ENCODE data around the gene TMEM214. TPM values are rescaled to one million over a fixed set of nuclear protein-coding genes. Genes with fewer than 3 reads are reported as not detected.
"Not testable (repeated sequence)": the region's sequence is repeated elsewhere in the genome, so short reads cannot be mapped to it uniquely, and the experiment has no call there.

TMEM214 gene
- total RNA-seq, 1 experiment from 2014 or later = 85.0 TPM

DNA sequence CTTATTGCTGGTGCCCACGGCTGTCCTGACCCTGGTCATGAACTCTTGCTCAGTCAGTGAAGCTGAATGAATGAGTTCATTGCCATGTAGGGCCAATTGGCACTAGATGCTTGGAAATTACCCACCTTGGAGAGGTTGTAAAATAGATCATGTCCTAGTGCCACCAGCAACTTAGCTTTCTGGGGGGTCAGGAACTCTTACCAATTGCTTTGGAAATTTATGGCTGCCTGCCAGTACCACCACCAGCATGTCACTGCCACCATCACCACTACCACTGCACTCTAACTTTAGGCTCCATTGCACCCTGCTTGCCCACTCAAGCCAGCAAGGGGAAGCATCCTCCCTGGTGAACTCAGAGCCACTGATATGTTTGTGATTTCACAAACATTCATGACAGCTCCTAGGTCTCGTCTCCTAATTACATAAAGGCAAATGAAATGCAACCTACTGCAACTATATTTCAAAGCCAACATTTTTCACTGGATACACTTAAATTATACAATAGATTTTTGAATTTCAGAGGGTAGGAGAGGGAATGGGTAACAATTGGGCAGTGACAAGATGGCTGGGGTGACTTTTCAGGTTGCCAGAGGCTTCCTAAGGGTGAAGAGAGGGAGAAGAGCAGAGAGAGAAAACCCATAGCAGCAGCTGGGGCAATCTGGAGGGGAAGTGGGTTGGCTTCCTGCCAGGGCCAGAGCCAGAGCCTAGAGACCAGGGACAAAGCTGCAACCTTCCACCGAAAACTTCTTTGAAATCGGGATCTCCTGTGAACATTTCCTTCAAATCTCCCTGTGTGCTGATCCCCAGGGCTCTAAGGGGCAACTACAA is 42.2 kb downstream of the TMEM214 start:
- TF ChIP-seq, protein P1, sequence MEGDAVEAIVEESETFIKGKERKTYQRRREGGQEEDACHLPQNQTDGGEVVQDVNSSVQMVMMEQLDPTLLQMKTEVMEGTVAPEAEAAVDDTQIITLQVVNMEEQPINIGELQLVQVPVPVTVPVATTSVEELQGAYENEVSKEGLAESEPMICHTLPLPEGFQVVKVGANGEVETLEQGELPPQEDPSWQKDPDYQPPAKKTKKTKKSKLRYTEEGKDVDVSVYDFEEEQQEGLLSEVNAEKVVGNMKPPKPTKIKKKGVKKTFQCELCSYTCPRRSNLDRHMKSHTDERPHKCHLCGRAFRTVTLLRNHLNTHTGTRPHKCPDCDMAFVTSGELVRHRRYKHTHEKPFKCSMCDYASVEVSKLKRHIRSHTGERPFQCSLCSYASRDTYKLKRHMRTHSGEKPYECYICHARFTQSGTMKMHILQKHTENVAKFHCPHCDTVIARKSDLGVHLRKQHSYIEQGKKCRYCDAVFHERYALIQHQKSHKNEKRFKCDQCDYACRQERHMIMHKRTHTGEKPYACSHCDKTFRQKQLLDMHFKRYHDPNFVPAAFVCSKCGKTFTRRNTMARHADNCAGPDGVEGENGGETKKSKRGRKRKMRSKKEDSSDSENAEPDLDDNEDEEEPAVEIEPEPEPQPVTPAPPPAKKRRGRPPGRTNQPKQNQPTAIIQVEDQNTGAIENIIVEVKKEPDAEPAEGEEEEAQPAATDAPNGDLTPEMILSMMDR (IDR thresholded peaks at IDR 0.05; ENCODE audit: insufficient read depth in 1 of 2, low read depth in 1 of 2, low read length in 1 of 2, severe bottlenecking in 1 of 2, unreplicated experiment in 1 of 2) = no peak
- no peaks in the 10 kb centered on the region for H3K4me1 ChIP-seq
- H3K27me3 Mint-ChIP-seq (ENCODE audit: insufficient read depth, unreplicated experiment) = peaks cover 19% of the 10 kb centered on the region
- no peaks in the 10 kb centered on the region for H3K36me3 ChIP-seq (ENCODE audit: control insufficient read depth, insufficient read depth, low read length)
- H3K36me3 Mint-ChIP-seq (ENCODE audit: insufficient read depth, unreplicated experiment) = peaks cover 12% of the 10 kb centered on the region
- peaks cover 2% of the 10 kb centered on the region for H3K4me1 Mint-ChIP-seq (ENCODE audit: low read depth, unreplicated experiment)
- no peak overlapping the region for H3K27ac Mint-ChIP-seq (ENCODE audit: unreplicated experiment)
- no TSS peak for BruUV-seq (replicated peaks)
- no peak for DNase-seq
- no peak overlapping the region for H3K4me3 Mint-ChIP-seq (ENCODE audit: unreplicated experiment)
- no peaks in the 10 kb centered on the region for H3K9me3 Mint-ChIP-seq (ENCODE audit: unreplicated experiment)
- intact Hi-C loops (cut with micrococcal nuclease; ENCODE audit: unreplicated experiment) = no loop called here
- POLR2A ChIA-PET = no interaction called here
- no peaks in the 10 kb centered on the region for H3K9me3 ChIP-seq
- H3K27me3 ChIP-seq (replicated peaks; ENCODE audit: control insufficient read depth, insufficient read depth, low read length) = no peaks in the 10 kb centered on the region
- CTCF ChIA-PET = interaction anchor here (0.8 kb wide), 1 partner anchor 11 kb away, joined by 5 read pairs; no protein-coding TSS in a partner anchor
- no peak overlapping the region for H3K4me3 ChIP-seq (ENCODE audit: low read depth, low read length)

DNA sequence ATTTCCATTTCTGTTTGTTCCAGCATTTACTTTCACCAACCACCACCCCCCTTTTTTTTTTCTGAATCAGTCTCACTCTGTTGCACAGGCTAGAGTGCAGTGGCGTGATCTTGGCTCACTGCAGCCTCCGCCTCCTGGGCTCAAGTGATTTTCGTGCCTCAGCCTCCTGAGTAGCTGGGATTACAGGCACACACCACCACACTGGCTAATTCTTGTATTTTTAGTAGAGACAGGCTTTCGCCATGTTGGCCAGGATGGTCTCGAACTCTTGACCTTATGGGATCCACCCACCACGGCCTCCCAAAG is 42.8 kb downstream of the TMEM214 start:
- H3K4me1 Mint-ChIP-seq (ENCODE audit: low read depth, unreplicated experiment); H3K4me3 Mint-ChIP-seq (ENCODE audit: unreplicated experiment); H3K4me1 ChIP-seq; DNase-seq; H3K27ac Mint-ChIP-seq (ENCODE audit: unreplicated experiment); CTCF ChIA-PET; H3K36me3 ChIP-seq (ENCODE audit: control insufficient read depth, insufficient read depth, low read length); POLR2A ChIA-PET; H3K9me3 ChIP-seq; H3K4me3 ChIP-seq (ENCODE audit: low read depth, low read length); intact Hi-C loops (cut with micrococcal nuclease; ENCODE audit: unreplicated experiment); BruUV-seq (replicated peaks); H3K9me3 Mint-ChIP-seq (ENCODE audit: unreplicated experiment); H3K36me3 Mint-ChIP-seq (ENCODE audit: insufficient read depth, unreplicated experiment); H3K27me3 ChIP-seq (replicated peaks; ENCODE audit: control insufficient read depth, insufficient read depth, low read length): not testable (repeated sequence)
- peaks cover 19% of the 10 kb centered on the region for H3K27me3 Mint-ChIP-seq (ENCODE audit: insufficient read depth, unreplicated experiment)

DNA sequence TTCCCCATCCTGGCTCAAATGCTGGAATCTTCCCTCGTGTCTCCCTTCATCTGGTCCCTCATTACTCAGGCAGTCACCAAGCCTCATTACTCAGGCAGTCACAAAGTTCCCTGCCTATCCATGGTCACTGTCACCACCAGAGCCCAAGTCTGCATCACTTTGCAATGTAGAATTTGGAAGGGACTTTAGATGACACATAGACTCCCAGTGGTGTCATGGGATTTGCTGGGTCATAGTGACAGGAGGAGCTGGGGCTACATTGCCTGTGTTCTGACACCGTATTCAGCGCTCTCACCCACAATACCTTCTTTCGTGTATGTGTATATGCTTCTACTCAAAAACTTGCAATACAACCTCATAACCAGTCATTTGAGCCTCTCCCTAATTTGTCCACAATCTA is 43.6 kb downstream of the TMEM214 start:
- H3K36me3 Mint-ChIP-seq (ENCODE audit: insufficient read depth, unreplicated experiment) = peaks cover 6% of the 10 kb centered on the region
- intact Hi-C loops (cut with micrococcal nuclease; ENCODE audit: unreplicated experiment) = no loop called here
- no peak for DNase-seq
- Histone ChIP-seq H3K27me3 (replicated peaks; ENCODE audit: control insufficient read depth, insufficient read depth, low read length) (no peaks in the 10 kb centered on the region), H3K9me3 (no peaks in the 10 kb centered on the region), H3K4me1 (peaks cover under 1% of the 10 kb centered on the region), H3K36me3 (ENCODE audit: control insufficient read depth, insufficient read depth, low read length) (no peaks in the 10 kb centered on the region), H3K4me3 (ENCODE audit: low read depth, low read length) (no peak overlapping the region)
- no peaks in the 10 kb centered on the region for H3K9me3 Mint-ChIP-seq (ENCODE audit: unreplicated experiment)
- no TSS peak for BruUV-seq (replicated peaks)
- H3K4me1 Mint-ChIP-seq (ENCODE audit: low read depth, unreplicated experiment) = peaks cover 8% of the 10 kb centered on the region
- POLR2A ChIA-PET = no interaction called here
- peaks cover 19% of the 10 kb centered on the region for H3K27me3 Mint-ChIP-seq (ENCODE audit: insufficient read depth, unreplicated experiment)
- CTCF ChIA-PET = no interaction called here
- H3K27ac Mint-ChIP-seq (ENCODE audit: unreplicated experiment) = no peak overlapping the region
- TF ChIP-seq, protein P1 (IDR thresholded peaks at IDR 0.05; ENCODE audit: insufficient read depth in 1 of 2, low read depth in 1 of 2, low read length in 1 of 2, severe bottlenecking in 1 of 2, unreplicated experiment in 1 of 2) = no peak
- H3K4me3 Mint-ChIP-seq (ENCODE audit: unreplicated experiment) = no peak overlapping the region

Measured in Caco-2 (cell line).